ENCODE measurements around the gene SLC6A11. TPM values are rescaled to one million over a fixed set of nuclear protein-coding genes. Genes with fewer than 3 reads are reported as not detected.

SLC6A11 gene
- under 1 TPM in 1 of 3 donors, not detected in 2; 0.13 TPM for total RNA-seq
- long read RNA-seq, donor 1, result 0 reads
- long read RNA-seq, donor 2, result 0 reads

DNA sequence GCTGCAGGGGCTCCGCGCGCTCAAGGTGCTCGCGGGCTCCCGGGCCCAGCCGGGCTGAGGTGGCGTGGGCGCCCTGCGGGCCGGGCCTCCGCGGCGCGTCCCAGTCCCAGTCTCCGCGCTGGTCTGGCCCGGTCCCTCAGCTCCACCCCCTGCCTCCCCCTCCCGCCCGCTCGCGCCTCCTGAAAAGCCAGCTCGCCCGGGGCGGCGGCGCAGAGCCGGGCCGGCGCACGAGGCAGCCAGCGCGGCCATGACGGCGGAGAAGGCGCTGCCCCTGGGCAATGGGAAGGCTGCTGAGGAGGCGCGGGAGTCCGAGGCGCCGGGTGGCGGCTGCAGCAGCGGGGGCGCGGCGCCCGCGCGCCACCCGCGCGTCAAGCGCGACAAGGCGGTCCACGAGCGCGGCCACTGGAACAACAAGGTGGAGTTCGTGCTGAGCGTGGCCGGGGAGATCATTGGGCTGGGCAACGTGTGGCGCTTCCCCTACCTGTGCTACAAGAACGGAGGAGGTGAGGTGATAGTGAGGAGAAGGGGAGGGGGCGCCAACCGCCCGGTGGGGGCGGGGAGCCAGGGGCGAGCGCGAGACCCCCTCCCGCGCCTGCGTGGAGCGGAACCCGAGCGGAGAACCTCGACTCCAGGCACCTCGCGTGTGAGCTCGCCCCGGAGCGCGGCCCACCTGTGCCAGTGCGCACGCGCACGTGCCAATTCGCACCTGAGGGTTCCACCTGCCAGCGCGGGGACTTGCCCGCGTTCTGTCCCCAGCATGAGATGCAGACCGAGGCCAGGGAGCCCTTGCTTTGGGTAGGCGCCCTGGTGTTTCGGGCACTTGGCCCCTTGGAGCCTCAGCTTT lies at the start of gene SLC6A11:
SLC6A11 (plus strand) TSS at position 210 of the 844 bp plus-strand sequence; CDS start at position 248, 38 bp downstream.
- no peaks in the 10 kb centered on the region for H3K4me1 ChIP-seq (ENCODE audit: low read depth)
- H3K9me3 ChIP-seq, result no peaks in the 10 kb centered on the region
- DNase-seq, result no peak
- intact Hi-C loops (cut with DNase I, micrococcal nuclease), result no loop called here
- no peak within 1 kb of the TSS for H3K4me3 ChIP-seq
- H3K36me3 ChIP-seq (ENCODE audit: low read depth), result no peaks in the 10 kb centered on the region
- TF ChIP-seq, protein P1, sequence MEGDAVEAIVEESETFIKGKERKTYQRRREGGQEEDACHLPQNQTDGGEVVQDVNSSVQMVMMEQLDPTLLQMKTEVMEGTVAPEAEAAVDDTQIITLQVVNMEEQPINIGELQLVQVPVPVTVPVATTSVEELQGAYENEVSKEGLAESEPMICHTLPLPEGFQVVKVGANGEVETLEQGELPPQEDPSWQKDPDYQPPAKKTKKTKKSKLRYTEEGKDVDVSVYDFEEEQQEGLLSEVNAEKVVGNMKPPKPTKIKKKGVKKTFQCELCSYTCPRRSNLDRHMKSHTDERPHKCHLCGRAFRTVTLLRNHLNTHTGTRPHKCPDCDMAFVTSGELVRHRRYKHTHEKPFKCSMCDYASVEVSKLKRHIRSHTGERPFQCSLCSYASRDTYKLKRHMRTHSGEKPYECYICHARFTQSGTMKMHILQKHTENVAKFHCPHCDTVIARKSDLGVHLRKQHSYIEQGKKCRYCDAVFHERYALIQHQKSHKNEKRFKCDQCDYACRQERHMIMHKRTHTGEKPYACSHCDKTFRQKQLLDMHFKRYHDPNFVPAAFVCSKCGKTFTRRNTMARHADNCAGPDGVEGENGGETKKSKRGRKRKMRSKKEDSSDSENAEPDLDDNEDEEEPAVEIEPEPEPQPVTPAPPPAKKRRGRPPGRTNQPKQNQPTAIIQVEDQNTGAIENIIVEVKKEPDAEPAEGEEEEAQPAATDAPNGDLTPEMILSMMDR (IDR thresholded peaks at IDR 0.05), result no peak
- ATAC-seq, result no peak

DNA sequence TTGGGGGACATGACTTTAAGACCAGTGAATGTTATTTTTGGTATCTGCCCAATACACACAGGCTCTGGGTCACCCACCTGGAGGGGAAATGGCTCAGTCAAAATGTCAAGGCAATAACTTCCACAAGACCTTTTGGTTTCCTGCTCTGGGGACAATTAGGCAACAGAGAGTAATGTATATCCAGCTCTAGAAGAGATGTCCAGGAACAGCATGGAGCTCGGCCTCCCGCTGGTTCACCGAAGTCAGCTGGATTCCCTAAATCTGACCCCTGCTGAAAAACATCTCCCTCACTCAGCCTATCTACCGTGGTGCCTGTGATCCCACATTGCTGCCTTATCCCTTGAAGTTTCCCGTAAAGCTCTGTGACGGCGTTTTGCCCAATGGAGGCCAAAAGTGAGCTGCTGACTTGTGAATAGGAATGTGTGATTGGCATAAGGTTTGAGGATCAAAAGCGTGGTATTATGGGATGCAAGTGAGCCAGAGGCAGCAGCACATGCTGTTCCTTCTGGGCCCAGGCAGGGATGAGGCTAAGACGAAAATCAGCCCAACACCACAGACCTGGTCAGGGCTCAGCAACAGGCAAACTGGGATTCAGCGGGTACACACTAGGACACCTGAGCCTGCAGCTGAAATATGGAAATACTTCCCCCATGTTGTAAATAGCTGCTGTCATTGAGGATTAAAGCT lies 47.2 kb upstream of the SLC6A11 start:
- Histone ChIP-seq H3K9me3 (no peaks in the 10 kb centered on the region), H3K4me3 (no peak overlapping the region), H3K4me1 (ENCODE audit: low read depth) (no peaks in the 10 kb centered on the region), H3K36me3 (ENCODE audit: low read depth) (no peaks in the 10 kb centered on the region)
- intact Hi-C loops (cut with DNase I, micrococcal nuclease), result no loop called here
- DNase-seq (no peak), ATAC-seq (no peak)
- TF ChIP-seq, protein P1 (IDR thresholded peaks at IDR 0.05), result no peak

DNA sequence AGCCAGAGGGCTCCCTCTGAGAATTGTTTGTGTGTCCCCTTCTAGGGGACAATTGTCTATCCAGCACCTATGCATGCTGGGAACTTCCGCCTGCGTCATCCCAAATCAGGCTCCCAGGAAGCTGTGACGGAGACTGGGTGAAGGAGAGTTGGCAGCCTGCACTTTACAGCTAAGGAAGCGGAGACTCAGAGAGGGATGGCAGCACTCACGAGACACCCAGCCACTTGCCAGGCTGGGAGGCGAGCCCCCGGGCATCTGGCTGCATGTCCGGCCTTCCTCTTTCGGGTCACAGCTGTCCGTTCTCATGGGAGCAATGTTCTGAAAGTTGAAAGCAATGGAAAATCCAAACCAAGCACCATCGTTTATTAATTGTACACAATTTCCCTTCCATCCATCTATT lies 45.5 kb upstream of the SLC6A11 start:
- no peaks in the 10 kb centered on the region for H3K36me3 ChIP-seq (ENCODE audit: low read depth)
- H3K4me3 ChIP-seq, result no peak overlapping the region
- ATAC-seq (no peak), DNase-seq (no peak)
- H3K4me1 ChIP-seq (ENCODE audit: low read depth), result no peaks in the 10 kb centered on the region
- TF ChIP-seq, protein P1 (IDR thresholded peaks at IDR 0.05), result no peak
- no peaks in the 10 kb centered on the region for H3K9me3 ChIP-seq
- intact Hi-C loops (cut with DNase I, micrococcal nuclease), result no loop called here

DNA sequence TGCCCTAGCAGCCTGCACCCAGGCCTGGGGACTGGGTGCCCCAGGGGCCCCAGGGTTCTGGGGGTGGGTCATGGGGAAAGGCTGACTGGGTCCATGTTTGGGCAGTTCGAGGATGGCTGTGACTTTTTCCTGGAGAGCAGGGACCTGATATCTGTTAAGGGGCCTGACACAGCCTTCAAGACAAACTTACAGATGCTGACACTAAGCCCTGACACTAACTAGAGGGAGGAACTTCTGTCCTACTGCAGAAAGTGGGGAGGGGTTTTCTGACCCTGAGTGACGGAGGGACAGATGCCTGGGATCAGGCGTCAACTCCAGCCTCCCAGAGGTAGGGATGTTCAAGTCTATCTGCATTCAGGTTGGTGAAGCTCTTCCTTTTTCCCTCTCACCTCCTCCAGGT lies 45.0 kb upstream of the SLC6A11 start:
- Histone ChIP-seq H3K36me3 (ENCODE audit: low read depth) (no peaks in the 10 kb centered on the region), H3K9me3 (no peaks in the 10 kb centered on the region), H3K4me1 (ENCODE audit: low read depth) (no peaks in the 10 kb centered on the region), H3K4me3 (no peak overlapping the region)
- intact Hi-C loops (cut with DNase I, micrococcal nuclease), result no loop called here
- TF ChIP-seq, protein P1 (IDR thresholded peaks at IDR 0.05), result no peak
- no peak for ATAC-seq
- no peak for DNase-seq

DNA sequence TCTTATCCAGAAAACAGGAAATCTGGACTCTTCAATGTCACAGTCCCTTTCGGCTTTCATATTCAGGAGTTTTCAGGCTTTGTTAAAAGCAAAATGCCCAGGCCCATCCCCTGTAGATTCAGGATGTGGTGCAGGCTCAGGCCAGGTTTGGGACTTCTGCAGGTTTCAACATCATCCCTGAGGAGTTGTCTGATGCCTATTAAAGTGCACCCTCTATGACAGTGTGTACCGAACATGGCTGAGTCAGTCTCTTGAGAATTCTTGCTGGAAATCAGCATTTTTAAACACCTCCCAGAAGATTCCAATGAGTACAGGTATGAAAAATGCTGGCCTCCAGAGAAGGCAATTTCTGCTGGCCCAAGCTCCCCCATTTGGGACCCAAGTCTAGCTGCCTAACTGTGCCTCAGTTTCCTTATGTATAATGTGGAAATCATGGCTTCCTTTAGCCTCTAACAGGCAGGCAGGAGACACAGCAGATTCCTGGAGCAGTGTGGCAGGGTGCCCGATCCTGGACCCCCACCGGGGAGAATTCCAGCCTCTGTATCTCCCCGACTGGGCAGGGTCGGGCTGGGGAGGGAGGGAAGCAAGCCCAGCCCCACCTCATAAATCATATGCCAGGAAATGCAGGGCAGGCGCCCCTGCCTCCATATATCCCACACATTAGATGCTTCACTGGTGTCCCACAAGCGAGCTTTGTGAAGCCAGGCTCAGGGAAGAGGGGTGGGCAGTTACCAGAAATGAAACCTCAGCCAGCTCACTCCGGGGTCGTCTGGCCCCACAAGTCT lies 44.4 kb upstream of the SLC6A11 start:
- ATAC-seq, result no peak
- no peaks in the 10 kb centered on the region for H3K9me3 ChIP-seq
- intact Hi-C loops (cut with DNase I, micrococcal nuclease), result no loop called here

More for the DNA sequence above, 44.4 kb upstream of the SLC6A11 start:
- H3K4me1 ChIP-seq (ENCODE audit: low read depth), result no peaks in the 10 kb centered on the region
- no peaks in the 10 kb centered on the region for H3K36me3 ChIP-seq (ENCODE audit: low read depth)
- H3K4me3 ChIP-seq, result no peak overlapping the region
- TF ChIP-seq, protein P1 (IDR thresholded peaks at IDR 0.05), result no peak
- DNase-seq, result no peak
